H9 (cell line): Measurements from ENCODE around the gene CELF1. TPM values are rescaled to one million over a fixed set of nuclear protein-coding genes. Genes with fewer than 3 reads are reported as not detected.

Source experiments
- DNase-seq: peaks from one replicate; pipeline ENCODE4 v3.0.0-alpha.2; 2017
- H2AFZ ChIP-seq: one replicate; pipeline ENCODE4 v1.6.1; 2013; ENCODE audit warnings: mild to moderate bottlenecking, low read length, control low read depth, moderate library complexity
- H2AK5ac ChIP-seq: 2 replicates; pipeline ENCODE4 v1.6.1; 2013; ENCODE audit warnings: low read length, control low read depth, mixed read lengths; ENCODE audit not compliant: insufficient read length
- H2BK120ac ChIP-seq: one replicate; pipeline ENCODE4 v1.6.1; 2013; ENCODE audit warnings: low read depth, mild to moderate bottlenecking, low read length, control low read depth, inconsistent platforms; ENCODE audit not compliant: poor library complexity, severe bottlenecking
- H2BK12ac ChIP-seq: 2 replicates; pipeline ENCODE4 v1.6.1; 2013; ENCODE audit warnings: low read length, control low read depth, mixed read lengths, low read depth; ENCODE audit not compliant: insufficient read length
- H2BK15ac ChIP-seq: 2 replicates; pipeline ENCODE4 v1.6.1; 2013; ENCODE audit warnings: low read depth, low read length, control low read depth
- H2BK20ac ChIP-seq: one replicate; pipeline ENCODE4 v1.6.1; 2013; ENCODE audit warnings: low read depth, mild to moderate bottlenecking, low read length, control low read depth, inconsistent platforms; ENCODE audit not compliant: poor library complexity, severe bottlenecking
- H2BK5ac ChIP-seq: 2 replicates; pipeline ENCODE4 v1.6.1; 2013; ENCODE audit warnings: low read length, control low read depth, mixed read lengths; ENCODE audit not compliant: insufficient read length
- H3K14ac ChIP-seq: 2 replicates; pipeline ENCODE4 v1.6.1; 2013; ENCODE audit warnings: low read length, control low read depth; ENCODE audit not compliant: insufficient read depth
- H3K18ac ChIP-seq: 2 replicates; pipeline ENCODE4 v1.6.1; 2013; ENCODE audit warnings: low read depth, mild to moderate bottlenecking, mixed read lengths, low read length, control low read depth; ENCODE audit not compliant: insufficient read length
- H3K23ac ChIP-seq: 2 replicates; pipeline ENCODE4 v1.6.1; 2013; ENCODE audit warnings: low read length, control low read depth, mixed read lengths, low read depth; ENCODE audit not compliant: insufficient read length
- H3K23me2 ChIP-seq: 2 replicates; pipeline ENCODE4 v1.6.1; 2013; ENCODE audit warnings: low read depth, mild to moderate bottlenecking, mixed read lengths, low read length, control low read depth; ENCODE audit not compliant: insufficient read length, poor library complexity, severe bottlenecking
- H3K27ac ChIP-seq: 2 replicates; pipeline ENCODE4 v1.5.1; 2013; ENCODE audit warnings: low read length, control low read depth, mixed read lengths, low read depth; ENCODE audit not compliant: insufficient read length
- H3K27me3 ChIP-seq: 2 replicates; pipeline ENCODE4 v1.6.1; 2013; ENCODE audit warnings: low read length, control low read depth, inconsistent platforms; ENCODE audit not compliant: insufficient read depth
- H3K4ac ChIP-seq: 2 replicates; pipeline ENCODE4 v1.6.1; 2013; ENCODE audit warnings: low read depth, mild to moderate bottlenecking, control low read depth, inconsistent platforms, low read length, moderate library complexity
- H3K4me1 ChIP-seq: 2 replicates; pipeline ENCODE4 v1.6.1; 2013; ENCODE audit warnings: low read length, control low read depth, inconsistent platforms; ENCODE audit not compliant: insufficient read depth
- H3K4me2 ChIP-seq: 2 replicates; pipeline ENCODE4 v1.6.1; 2013; ENCODE audit warnings: low read length, control low read depth, mixed read lengths; ENCODE audit not compliant: insufficient read length, insufficient read depth
- H3K56ac ChIP-seq: 2 replicates; pipeline ENCODE4 v1.6.1; 2013; ENCODE audit warnings: low read depth, mild to moderate bottlenecking, mixed read lengths, low read length, control low read depth; ENCODE audit not compliant: insufficient read length
- H3K79me1 ChIP-seq: 2 replicates; pipeline ENCODE4 v1.6.1; 2013; ENCODE audit warnings: low read depth, mild to moderate bottlenecking, moderate library complexity, low read length, control low read depth, inconsistent platforms; ENCODE audit not compliant: insufficient read depth, poor library complexity, severe bottlenecking
- H3K79me2 ChIP-seq: 2 replicates; pipeline ENCODE4 v1.6.1; 2013; ENCODE audit warnings: low read length, control low read depth, inconsistent platforms; ENCODE audit not compliant: insufficient read depth
- H3K9ac ChIP-seq: 2 replicates; pipeline ENCODE4 v1.6.1; 2013; ENCODE audit warnings: low read length, control low read depth, mixed read lengths; ENCODE audit not compliant: insufficient read length; ENCODE audit errors: extremely low read depth
- H3K9me3 ChIP-seq: one replicate; pipeline ENCODE4 v1.6.1; 2013; ENCODE audit warnings: low read depth, low read length, inconsistent platforms; ENCODE audit not compliant: control insufficient read depth
- H3T11ph ChIP-seq: one replicate; pipeline ENCODE4 v1.6.1; 2013; ENCODE audit warnings: mild to moderate bottlenecking, low read length, control low read depth, inconsistent platforms
- H4K20me1 ChIP-seq: one replicate; pipeline ENCODE4 v1.6.1; 2013; ENCODE audit not compliant: control insufficient read depth, insufficient read length, insufficient read depth
- H4K5ac ChIP-seq: 2 replicates; pipeline ENCODE4 v1.6.1; 2013; ENCODE audit warnings: low read depth, mild to moderate bottlenecking, mixed read lengths, low read length, control low read depth; ENCODE audit not compliant: insufficient read length
- H4K8ac ChIP-seq: replicated peaks from 2 replicates; pipeline ENCODE4 v1.6.1; 2013; ENCODE audit warnings: low read length, control low read depth, mixed read lengths, low read depth; ENCODE audit not compliant: insufficient read length
- H4K91ac ChIP-seq: 2 replicates; pipeline ENCODE4 v1.6.1; 2013; ENCODE audit warnings: low read depth, mild to moderate bottlenecking, moderate library complexity, mixed read lengths, low read length, control low read depth; ENCODE audit not compliant: insufficient read length
- H3K27ac Mint-ChIP-seq, 3 experiments: 2 replicates in 2 of 3; 3 replicates in 1 of 3; pipeline ENCODE4 v1.8.0; 2020 to 2021; ENCODE audit warnings: mixed read lengths in 3 of 3, mild to moderate bottlenecking in 1 of 3, moderate library complexity in 1 of 3
- H3K27me3 Mint-ChIP-seq: 2 replicates; pipeline ENCODE4 v1.8.0; 2021; ENCODE audit warnings: low read depth, mild to moderate bottlenecking, moderate library complexity, mixed read lengths
- H3K36me3 Mint-ChIP-seq, 3 experiments: 2 replicates in 2 of 3; 3 replicates in 1 of 3; pipeline ENCODE4 v1.8.0; 2020 to 2021; ENCODE audit warnings: low read depth in 3 of 3, mixed read lengths in 3 of 3; ENCODE audit not compliant: insufficient read depth in 1 of 3
- H3K4me1 Mint-ChIP-seq, 2 experiments: 2 replicates each; pipeline ENCODE4 v1.8.0; 2020; ENCODE audit warnings: mixed read lengths in 2 of 2
- H3K4me3 Mint-ChIP-seq, 2 experiments: 2 replicates in 1 of 2; 3 replicates in 1 of 2; pipeline ENCODE4 v1.8.0; 2020 to 2021; ENCODE audit warnings: mild to moderate bottlenecking in 2 of 2, mixed read lengths in 2 of 2, moderate library complexity in 1 of 2
- H3K9me3 Mint-ChIP-seq, 2 experiments: 2 replicates in 1 of 2; 3 replicates in 1 of 2; pipeline ENCODE4 v1.8.0; 2020; ENCODE audit warnings: mild to moderate bottlenecking in 2 of 2, mixed read lengths in 2 of 2, moderate library complexity in 1 of 2
- CTCF ChIP-seq: fragments of 200-600 bp; sonication (generic); conservative IDR thresholded peaks from 3 replicates; pipeline ENCODE4 v1.8.0; 2021; ENCODE audit warnings: antibody characterized with exemption, mild to moderate bottlenecking
- WGBS: extraction: QIAGEN DNeasy Blood & Tissue Kit; methylation state at CpG from one replicate; pipeline ENCODE4 v1.1.7; 2013; ENCODE audit warnings: missing lambda C conversion rate, low lambda C conversion rate, mixed read lengths; ENCODE audit not compliant: insufficient read length; ENCODE audit errors: extremely low coverage; 5-methylcytosine and 5-hydroxymethylcytosine counted together
- total RNA-seq: library from RNA; stranded (reverse); gene quantifications from 2 replicates; pipeline ENCODE4 v1.2.1, GENCODE V29; 2021

The CELF1 gene
- total RNA-seq, 1 experiment from 2014 or later: 211 TPM

GRCh38 chr11:47512701-47513100 lies 40.2 kb downstream of the CELF1 start:
- Histone ChIP-seq H2AK5ac (no peak overlapping the region), H3K23me2 (no peaks in the 10 kb centered on the region), H4K91ac (no peak overlapping the region), H3K4me2 (no peak overlapping the region), H4K20me1 (no peaks in the 10 kb centered on the region), H3K27ac (no peak overlapping the region), H3K79me1 (peaks cover 14% of the 10 kb centered on the region), H3K79me2 (peaks cover 44% of the 10 kb centered on the region; the same call in 1 of the 2 replicates), H3K4me1 (peaks cover 26% of the 10 kb centered on the region), H4K8ac (no peak overlapping the region), H2BK5ac (no peak overlapping the region), H3K56ac (no peak overlapping the region), H3K27me3 (no peaks in the 10 kb centered on the region), H2BK12ac (no peak overlapping the region), H3K18ac (no peak overlapping the region), H3K9ac (no peak overlapping the region), H2BK20ac (no peak overlapping the region), H3K4ac (no peak overlapping the region), H3K23ac (no peak overlapping the region), H4K5ac (no peak overlapping the region), H3K9me3 (no peaks in the 10 kb centered on the region), H2BK120ac (no peak overlapping the region), H3T11ph (no peak overlapping the region), H3K14ac (no peak overlapping the region), H2AFZ (no peak overlapping the region), H2BK15ac (no peak overlapping the region)
- no peaks in the 10 kb centered on the region for H3K27me3 Mint-ChIP-seq
- H3K27ac Mint-ChIP-seq: peak overlapping the region; percentile 73 to 90 (median 88); a peak in 5 of 7 replicates
- no peak overlapping the region for H3K4me3 Mint-ChIP-seq
- WGBS: no CpG with 5 or more reads among the region's 2 CpGs
- no peak for TF ChIP-seq CTCF
- H3K36me3 Mint-ChIP-seq: peaks cover 0 to 7% (median 0%) of the 10 kb centered on the region in 3 experiments; a peak in 2 of 7 replicates
- no peaks in the 10 kb centered on the region for H3K9me3 Mint-ChIP-seq
- peaks cover 52 to 55% of the 10 kb centered on the region in 2 experiments for H3K4me1 Mint-ChIP-seq
- DNase-seq: no peak
